A549 (cell line): ENCODE data around the gene NKG7. TPM values are rescaled to one million over a fixed set of nuclear protein-coding genes. Genes with fewer than 3 reads are reported as not detected.
A peak's percentile ranks its signal among the peaks of the same experiment; 100 is the strongest.

Experiments used
- ATAC-seq, 2 experiments: fragments of 200-7000 bp in 1 of 2; fragments of >200 bp in 1 of 2; cut with Nextera tagmentation in 1 of 2; cut with Tn5 transposase in 1 of 2; 3 replicates each; pipeline versions ENCODE4 v1.8.0 to v1.9.1; 2018 to 2020; ENCODE audit warnings: mild to moderate bottlenecking in 1 of 2, moderate library complexity in 1 of 2
- CTCF ChIA-PET: fragments of 300-600 bp; sonication (Branson Sonifier 250); formaldehyde crosslinking; extraction: SDS; loops from one replicate; lab custom pipeline; 2021; ENCODE audit warnings: antibody characterized with exemption, inconsistent platforms; lab: Yijun Ruan, JAX
- POLR2A ChIA-PET: fragments of 350-600 bp; formaldehyde crosslinking; extraction: SDS; loops from one replicate; lab custom pipeline; 2021; ENCODE audit warnings: antibody characterized with exemption, inconsistent platforms; lab: Yijun Ruan, JAX
- DNase-seq, 2 experiments: peaks; one replicate each; pipeline versions ENCODE4 v3.0.0 to v3.0.0-alpha.2; 2011 to 2016; ENCODE audit warnings: low read depth in 1 of 2, low spot score in 1 of 2
- FAIRE-seq: peaks from 2 replicates; lab custom pipeline; 2011; peaks lifted over from hg19 to GRCh38; lab: Jason Lieb, UNC
- H3K27ac ChIP-seq, 2 experiments: fragments of >200 bp; sonication (Bioruptor Twin); formaldehyde crosslinking; 3 replicates each; pipeline ENCODE4 v1.5.1; 2016 to 2017
- H3K4me1 ChIP-seq: fragments of >200 bp; sonication (Bioruptor Twin); formaldehyde crosslinking; 3 replicates; pipeline ENCODE4 v1.6.1; 2016
- H3K4me2 ChIP-seq: fragments of >200 bp; sonication (Bioruptor Twin); formaldehyde crosslinking; 3 replicates; pipeline ENCODE4 v1.6.1; 2016
- H3K4me3 ChIP-seq: fragments of >200 bp; sonication (Bioruptor Twin); formaldehyde crosslinking; 3 replicates; pipeline ENCODE4 v1.5.1; 2016
- H3K9me3 ChIP-seq: fragments of >200 bp; sonication (Bioruptor Twin); formaldehyde crosslinking; 3 replicates; pipeline ENCODE4 v1.6.1; 2016
- BHLHE40 ChIP-seq: IDR thresholded peaks from 2 replicates; pipeline ENCODE4 v1.6.1; 2012; ENCODE audit warnings: low read depth, low read length, inconsistent platforms
- CBX8 ChIP-seq: fragments of 200-600 bp; sonication (generic); IDR thresholded peaks from 2 replicates; pipeline ENCODE4 v1.6.1; 2016
- CHD2 ChIP-seq: fragments of 150-350 bp; IDR thresholded peaks from 2 replicates; pipeline ENCODE4 v1.6.1; 2014; ENCODE audit warnings: low read length; ENCODE audit not compliant: partially characterized antibody
- CHD4 ChIP-seq: fragments of 200-600 bp; sonication (generic); IDR thresholded peaks from 2 replicates; pipeline ENCODE4 v1.6.1; 2016; ENCODE audit warnings: antibody characterized with exemption, mild to moderate bottlenecking, borderline replicate concordance
- EHF ChIP-seq: fragments of 250-450 bp; sonication (Bioruptor Pico); IDR thresholded peaks from 2 replicates; pipeline ENCODE4 v1.5.0; 2020; ENCODE audit warnings: mild to moderate bottlenecking
- FOXS1 ChIP-seq: fragments of 250-450 bp; sonication (Bioruptor Pico); IDR thresholded peaks from 2 replicates; pipeline ENCODE4 v1.5.0; 2020; ENCODE audit warnings: mild to moderate bottlenecking, moderate library complexity
- HDAC2 ChIP-seq: fragments of 200-600 bp; sonication (generic); IDR thresholded peaks from 2 replicates; pipeline ENCODE4 v1.6.1; 2016
- HOXB13 ChIP-seq: fragments of 250-450 bp; sonication (Bioruptor Pico); IDR thresholded peaks from 2 replicates; pipeline ENCODE4 v1.5.0; 2020; ENCODE audit warnings: low read depth, mild to moderate bottlenecking, moderate library complexity
- HOXB5 ChIP-seq: fragments of 250-450 bp; sonication (Bioruptor Pico); IDR thresholded peaks from 2 replicates; pipeline ENCODE4 v1.5.0; 2020; ENCODE audit warnings: mild to moderate bottlenecking, moderate library complexity
- JUN ChIP-seq, 2 experiments: fragments of >200 bp; sonication (Bioruptor Twin); formaldehyde crosslinking; IDR thresholded peaks; 2 replicates in 1 of 2; 3 replicates in 1 of 2; pipeline ENCODE4 v1.6.1; 2016 to 2017
- JUNB ChIP-seq: fragments of >200 bp; sonication (Bioruptor Twin); formaldehyde crosslinking; IDR thresholded peaks from 2 replicates; pipeline ENCODE4 v1.6.1; 2016
- KDM5A ChIP-seq: fragments of 200-600 bp; sonication (generic); IDR thresholded peaks from 2 replicates; pipeline ENCODE4 v1.6.1; 2016; ENCODE audit warnings: antibody characterized with exemption, mild to moderate bottlenecking
- MAFK ChIP-seq: fragments of 450-650 bp; IDR thresholded peaks from 2 replicates; pipeline ENCODE4 v1.6.1; 2014; ENCODE audit not compliant: partially characterized antibody
- MYC ChIP-seq: IDR thresholded peaks from 2 replicates; pipeline ENCODE4 v1.6.1; 2012; ENCODE audit warnings: mild to moderate bottlenecking, inconsistent platforms, low read length, improper control_type of control experiment, borderline replicate concordance
- NPAS2 ChIP-seq: fragments of 250-450 bp; sonication (Bioruptor Pico); IDR thresholded peaks from 2 replicates; pipeline ENCODE4 v1.8.0; 2022; ENCODE audit warnings: mild to moderate bottlenecking, moderate library complexity, borderline replicate concordance
- NR3C1 ChIP-seq: fragments of >200 bp; sonication (Bioruptor Twin); formaldehyde crosslinking; IDR thresholded peaks from 3 replicates; pipeline ENCODE4 v1.6.1; 2017
- RAD21 ChIP-seq, 2 experiments: fragments of >200 bp in 1 of 2; sonication (Bioruptor Twin) in 1 of 2; formaldehyde crosslinking in 1 of 2; IDR thresholded peaks in 1 of 2; conservative IDR thresholded peaks in 1 of 2; 2 replicates in 1 of 2; 3 replicates in 1 of 2; pipeline ENCODE4 v1.6.1; 2012 to 2018; ENCODE audit warnings: inconsistent platforms in 1 of 2
- RARB ChIP-seq: fragments of 250-450 bp; sonication (Bioruptor Pico); IDR thresholded peaks from 2 replicates; pipeline ENCODE4 v1.8.0; 2021; ENCODE audit warnings: mild to moderate bottlenecking, moderate library complexity
- RCOR1 ChIP-seq: fragments of 150-350 bp; IDR thresholded peaks from 2 replicates; pipeline ENCODE4 v1.6.1; 2014; ENCODE audit warnings: antibody characterized with exemption, low read length, low read depth
- RNF2 ChIP-seq: fragments of 200-600 bp; sonication (generic); IDR thresholded peaks from 2 replicates; pipeline ENCODE4 v1.6.1; 2016; ENCODE audit warnings: low read depth, mild to moderate bottlenecking, antibody characterized with exemption, moderate library complexity, borderline replicate concordance
- SMC3 ChIP-seq: fragments of >200 bp; sonication (Bioruptor Twin); formaldehyde crosslinking; IDR thresholded peaks from 3 replicates; pipeline ENCODE4 v1.6.1; 2018; ENCODE audit warnings: inconsistent platforms
- TFCP2L1 ChIP-seq: fragments of 250-450 bp; sonication (Bioruptor Pico); IDR thresholded peaks from 2 replicates; pipeline ENCODE4 v1.5.0; 2021; ENCODE audit warnings: mild to moderate bottlenecking
- TP53 ChIP-seq: fragments of 250-450 bp; sonication (Bioruptor Pico); IDR thresholded peaks from 2 replicates; pipeline ENCODE4 v1.5.0; 2021; ENCODE audit warnings: mild to moderate bottlenecking, moderate library complexity
- ZC3H11A ChIP-seq: fragments of 450-650 bp; IDR thresholded peaks from 2 replicates; pipeline ENCODE4 v1.6.1; 2014; ENCODE audit warnings: antibody characterized with exemption, mild to moderate bottlenecking
- ZSCAN20 ChIP-seq: fragments of 250-450 bp; sonication (Bioruptor Pico); IDR thresholded peaks from 2 replicates; pipeline ENCODE4 v1.8.0; 2022; ENCODE audit warnings: mild to moderate bottlenecking, moderate library complexity
- WGBS: methylation state at CpG from one replicate; pipeline ENCODE4 v1.1.6; 2017; ENCODE audit errors: missing lambda C conversion rate; 5-methylcytosine and 5-hydroxymethylcytosine counted together
- polyA plus RNA-seq, 4 experiments: library from polyadenylated mRNA; depleted of rRNA in 3 of 4; stranded (reverse); fragments of >200 nt; fragmentation: RNase III in 1 of 4; extraction: RNeasy Plus Mini Kit Qiagen cat#74134 plus additional on column Dnase treatment in 1 of 4; gene quantifications; 2 replicates in 3 of 4; 3 replicates in 1 of 4; pipeline ENCODE4 v1.2.3, GENCODE V29; 2011 to 2017
- TF ChIP-seq, protein P1 (sequence below): IDR thresholded peaks from 2 replicates; pipeline ENCODE4 v1.6.1; 2012; ENCODE audit warnings: low read depth, borderline replicate concordance
- TF ChIP-seq, protein P2 (sequence below): IDR thresholded peaks from 2 replicates; pipeline ENCODE4 v1.6.1; 2012
- TF ChIP-seq, protein P3 (sequence below): fragments of 200-600 bp; sonication (generic); IDR thresholded peaks from 2 replicates; pipeline ENCODE4 v1.6.1; 2016; ENCODE audit warnings: antibody characterized with exemption, mild to moderate bottlenecking, moderate library complexity
- TF ChIP-seq, protein P4 (sequence below): IDR thresholded peaks from 2 replicates; pipeline ENCODE4 v1.6.1; 2012

Gene NKG7
- polyA plus RNA-seq, 2 of the 4 experiments (the other 2 are of a cell fraction), result not detected

DNA sequence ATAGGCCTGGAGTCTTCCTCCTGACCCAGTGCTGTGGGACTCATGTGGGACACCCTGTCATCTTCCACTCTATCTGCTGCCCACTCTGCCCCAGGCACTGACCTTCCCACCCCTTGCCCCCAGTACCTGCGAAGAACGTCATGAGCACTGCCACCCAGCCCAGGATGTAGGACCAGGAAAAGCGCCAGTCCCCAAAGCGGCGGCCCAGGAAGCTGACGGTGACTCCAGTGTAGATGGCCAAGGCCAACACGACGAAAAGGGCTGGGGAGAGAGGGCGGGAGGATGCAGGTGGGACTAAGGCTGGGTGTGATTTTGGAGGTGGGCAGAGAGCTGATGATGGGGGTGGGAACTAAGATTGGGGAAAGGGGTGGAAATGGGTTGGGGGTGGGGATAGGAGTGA lies 7.9 kb upstream of the NKG7 start:
- 0 out of 6 replicates have a peak, but pooled peaks of 1 of the 2 experiments have one; percentile 44 for ATAC-seq
- 90% methylated on average over 9 of the region's 9 CpGs for WGBS
- POLR2A ChIA-PET, result no interaction called here
- CTCF ChIA-PET, result interaction anchor here (1.4 to 2.2 kb wide), 4 partner anchors 12 to 64 kb away, joined by 3 to 7 read pairs (median 6); partner anchors contain the start of gene CLDND2
- no peak for FAIRE-seq
- Histone ChIP-seq H3K4me3 (no peak overlapping the region), H3K4me1 (no peaks in the 10 kb centered on the region), H3K9me3 (peaks cover 9% of the 10 kb centered on the region; the same call in 1 of the 3 replicates), H3K27ac (no peak overlapping the region)
- TF ChIP-seq, protein P1, sequence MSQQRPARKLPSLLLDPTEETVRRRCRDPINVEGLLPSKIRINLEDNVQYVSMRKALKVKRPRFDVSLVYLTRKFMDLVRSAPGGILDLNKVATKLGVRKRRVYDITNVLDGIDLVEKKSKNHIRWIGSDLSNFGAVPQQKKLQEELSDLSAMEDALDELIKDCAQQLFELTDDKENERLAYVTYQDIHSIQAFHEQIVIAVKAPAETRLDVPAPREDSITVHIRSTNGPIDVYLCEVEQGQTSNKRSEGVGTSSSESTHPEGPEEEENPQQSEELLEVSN, result no peak
- TF ChIP-seq JUN (IDR thresholded peaks at IDR 0.05), result no peak
- TF ChIP-seq CBX8, result no peak
- TF ChIP-seq FOXS1 (CRISPR knock-in tag), result no peak
- no peak for TF ChIP-seq HOXB5 (CRISPR knock-in tag)
- TF ChIP-seq HDAC2, result no peak
- TF ChIP-seq JUNB, result no peak
- no peak for TF ChIP-seq NR3C1
- TF ChIP-seq SMC3, result no peak
- TF ChIP-seq, protein P2, sequence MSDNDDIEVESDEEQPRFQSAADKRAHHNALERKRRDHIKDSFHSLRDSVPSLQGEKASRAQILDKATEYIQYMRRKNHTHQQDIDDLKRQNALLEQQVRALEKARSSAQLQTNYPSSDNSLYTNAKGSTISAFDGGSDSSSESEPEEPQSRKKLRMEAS, result no peak
- no peak for TF ChIP-seq MAFK
- TF ChIP-seq HOXB13 (CRISPR knock-in tag), result no peak
- no peak for TF ChIP-seq BHLHE40
- no peak for TF ChIP-seq TFCP2L1 (CRISPR knock-in tag)
- TF ChIP-seq, all 56 proteins: peak for 0
- no peak for DNase-seq
- no peak overlapping the region for H3K4me2 ChIP-seq

DNA sequence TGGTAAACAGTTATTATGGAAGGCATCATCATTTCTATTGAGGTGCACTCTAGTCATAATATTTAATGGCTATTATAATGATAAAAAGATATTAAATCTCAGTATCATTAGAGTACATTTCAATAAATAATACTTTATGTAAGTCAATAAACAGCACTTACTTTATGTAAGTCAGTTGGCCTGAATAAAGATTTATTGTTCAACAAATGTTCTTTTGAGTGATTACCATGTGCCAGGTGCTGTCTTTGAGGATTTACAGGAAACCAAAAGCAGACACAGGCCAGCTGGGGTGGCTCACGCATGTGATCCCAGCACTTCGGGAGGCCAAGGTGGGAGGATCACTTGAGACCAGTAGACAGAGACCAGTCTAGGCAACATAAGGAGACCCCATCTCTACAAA lies 5.0 kb upstream of the NKG7 start:
- Histone ChIP-seq H3K9me3 (peaks cover 9% of the 10 kb centered on the region; the same call in 1 of the 3 replicates), H3K27ac (no peak overlapping the region), H3K4me2 (no peak overlapping the region), H3K4me1 (no peaks in the 10 kb centered on the region), H3K4me3 (no peak overlapping the region)
- CTCF ChIA-PET, result interaction anchor here (1.2 kb wide), 1 partner anchor 44 kb away, joined by 4 read pairs; no protein-coding TSS in a partner anchor
- ATAC-seq (no peak), FAIRE-seq (no peak), DNase-seq (no peak)
- no peak for TF ChIP-seq TFCP2L1 (CRISPR knock-in tag)
- no peak for TF ChIP-seq RNF2
- TF ChIP-seq NPAS2 (CRISPR knock-in tag), result no peak
- TF ChIP-seq TP53 (CRISPR knock-in tag), result no peak
- TF ChIP-seq CHD2, result no peak
- TF ChIP-seq ZSCAN20, result no peak
- TF ChIP-seq, protein P1, result no peak
- POLR2A ChIA-PET, result no interaction called here
- 76% methylated on average over 2 of the region's 2 CpGs for WGBS

DNA sequence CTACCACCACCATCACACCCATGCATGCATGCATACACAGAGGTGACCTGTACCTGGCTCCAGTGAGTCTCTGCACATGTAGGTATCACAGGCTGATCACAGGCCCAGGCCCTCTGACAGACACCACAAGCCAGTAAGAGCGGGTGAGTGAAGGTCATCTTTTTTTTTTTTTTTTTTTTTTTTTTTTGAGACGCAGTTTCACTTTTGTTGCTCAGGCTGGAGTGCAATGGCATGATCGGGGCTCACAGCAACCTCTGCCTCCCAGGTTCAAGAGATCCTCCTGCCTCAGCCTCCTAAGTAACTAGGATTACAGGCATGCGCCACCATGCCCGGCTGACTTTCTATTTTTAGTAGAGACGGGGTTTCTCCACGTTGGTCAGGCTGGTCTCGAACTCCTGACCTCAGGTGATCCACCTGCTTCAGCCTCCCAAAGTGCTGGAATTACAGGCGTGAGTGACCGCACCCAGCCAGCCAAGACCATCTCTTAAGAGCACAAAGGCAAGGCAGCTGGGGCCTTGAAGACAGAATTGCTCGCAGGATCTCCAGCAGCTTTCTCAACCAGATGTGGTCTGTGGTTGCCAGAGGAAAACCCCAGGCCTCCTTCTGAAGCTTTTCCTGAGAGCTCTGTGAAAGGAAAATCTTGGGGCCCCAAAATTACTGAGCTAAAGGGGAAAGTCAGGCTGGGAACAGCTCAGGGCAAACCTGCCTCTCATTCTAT lies 3.2 kb upstream of the NKG7 start:
- CTCF ChIA-PET, result no interaction called here
- 71% methylated on average over 11 of the region's 11 CpGs for WGBS
- Histone ChIP-seq H3K4me3 (no peak overlapping the region), H3K4me2 (no peak overlapping the region), H3K4me1 (no peaks in the 10 kb centered on the region), H3K9me3 (no peaks in the 10 kb centered on the region), H3K27ac (no peak overlapping the region)
- no peak for FAIRE-seq
- DNase-seq, result no peak
- ATAC-seq, result no peak
- POLR2A ChIA-PET, result no interaction called here
- TF ChIP-seq ZC3H11A (no peak), KDM5A (no peak), EHF (CRISPR knock-in tag) (no peak), RCOR1 (no peak), RARB (CRISPR knock-in tag) (no peak), RAD21 (conservative IDR thresholded peaks at IDR 0.05 in 1 of 2, IDR thresholded peaks at IDR 0.05 in 1 of 2) (no peak), JUN (IDR thresholded peaks at IDR 0.05) (no peak), CHD4 (no peak), MYC (no peak)
- TF ChIP-seq, protein P3, sequence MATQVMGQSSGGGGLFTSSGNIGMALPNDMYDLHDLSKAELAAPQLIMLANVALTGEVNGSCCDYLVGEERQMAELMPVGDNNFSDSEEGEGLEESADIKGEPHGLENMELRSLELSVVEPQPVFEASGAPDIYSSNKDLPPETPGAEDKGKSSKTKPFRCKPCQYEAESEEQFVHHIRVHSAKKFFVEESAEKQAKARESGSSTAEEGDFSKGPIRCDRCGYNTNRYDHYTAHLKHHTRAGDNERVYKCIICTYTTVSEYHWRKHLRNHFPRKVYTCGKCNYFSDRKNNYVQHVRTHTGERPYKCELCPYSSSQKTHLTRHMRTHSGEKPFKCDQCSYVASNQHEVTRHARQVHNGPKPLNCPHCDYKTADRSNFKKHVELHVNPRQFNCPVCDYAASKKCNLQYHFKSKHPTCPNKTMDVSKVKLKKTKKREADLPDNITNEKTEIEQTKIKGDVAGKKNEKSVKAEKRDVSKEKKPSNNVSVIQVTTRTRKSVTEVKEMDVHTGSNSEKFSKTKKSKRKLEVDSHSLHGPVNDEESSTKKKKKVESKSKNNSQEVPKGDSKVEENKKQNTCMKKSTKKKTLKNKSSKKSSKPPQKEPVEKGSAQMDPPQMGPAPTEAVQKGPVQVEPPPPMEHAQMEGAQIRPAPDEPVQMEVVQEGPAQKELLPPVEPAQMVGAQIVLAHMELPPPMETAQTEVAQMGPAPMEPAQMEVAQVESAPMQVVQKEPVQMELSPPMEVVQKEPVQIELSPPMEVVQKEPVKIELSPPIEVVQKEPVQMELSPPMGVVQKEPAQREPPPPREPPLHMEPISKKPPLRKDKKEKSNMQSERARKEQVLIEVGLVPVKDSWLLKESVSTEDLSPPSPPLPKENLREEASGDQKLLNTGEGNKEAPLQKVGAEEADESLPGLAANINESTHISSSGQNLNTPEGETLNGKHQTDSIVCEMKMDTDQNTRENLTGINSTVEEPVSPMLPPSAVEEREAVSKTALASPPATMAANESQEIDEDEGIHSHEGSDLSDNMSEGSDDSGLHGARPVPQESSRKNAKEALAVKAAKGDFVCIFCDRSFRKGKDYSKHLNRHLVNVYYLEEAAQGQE, result no peak
- TF ChIP-seq, protein P2, result no peak
- TF ChIP-seq, protein P4, sequence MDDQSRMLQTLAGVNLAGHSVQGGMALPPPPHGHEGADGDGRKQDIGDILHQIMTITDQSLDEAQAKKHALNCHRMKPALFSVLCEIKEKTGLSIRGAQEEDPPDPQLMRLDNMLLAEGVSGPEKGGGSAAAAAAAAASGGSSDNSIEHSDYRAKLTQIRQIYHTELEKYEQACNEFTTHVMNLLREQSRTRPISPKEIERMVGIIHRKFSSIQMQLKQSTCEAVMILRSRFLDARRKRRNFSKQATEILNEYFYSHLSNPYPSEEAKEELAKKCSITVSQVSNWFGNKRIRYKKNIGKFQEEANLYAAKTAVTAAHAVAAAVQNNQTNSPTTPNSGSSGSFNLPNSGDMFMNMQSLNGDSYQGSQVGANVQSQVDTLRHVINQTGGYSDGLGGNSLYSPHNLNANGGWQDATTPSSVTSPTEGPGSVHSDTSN, result no peak
